ENCODE results near the gene CYBRD1. TPM values are rescaled to one million over a fixed set of nuclear protein-coding genes. Genes with fewer than 3 reads are reported as not detected.

The CYBRD1 gene
- total RNA-seq, 1 donor from 2014 or later: 226 TPM

GRCh38 chr2:171553858-171554257 lies 31.6 kb downstream of the CYBRD1 start:
- H3K36me3 ChIP-seq: peaks cover 0 to 22% of the 10 kb centered on the region in 2 donors
- no peak overlapping the region for H3K27ac ChIP-seq
- TF ChIP-seq POLR2A (IDR thresholded peaks at IDR 0.05) (no peak), POLR2AphosphoS5 (IDR thresholded peaks at IDR 0.05; ENCODE audit: insufficient read depth in 1 of 2, low read depth in 1 of 2) (no peak)
- TF ChIP-seq, protein P1, sequence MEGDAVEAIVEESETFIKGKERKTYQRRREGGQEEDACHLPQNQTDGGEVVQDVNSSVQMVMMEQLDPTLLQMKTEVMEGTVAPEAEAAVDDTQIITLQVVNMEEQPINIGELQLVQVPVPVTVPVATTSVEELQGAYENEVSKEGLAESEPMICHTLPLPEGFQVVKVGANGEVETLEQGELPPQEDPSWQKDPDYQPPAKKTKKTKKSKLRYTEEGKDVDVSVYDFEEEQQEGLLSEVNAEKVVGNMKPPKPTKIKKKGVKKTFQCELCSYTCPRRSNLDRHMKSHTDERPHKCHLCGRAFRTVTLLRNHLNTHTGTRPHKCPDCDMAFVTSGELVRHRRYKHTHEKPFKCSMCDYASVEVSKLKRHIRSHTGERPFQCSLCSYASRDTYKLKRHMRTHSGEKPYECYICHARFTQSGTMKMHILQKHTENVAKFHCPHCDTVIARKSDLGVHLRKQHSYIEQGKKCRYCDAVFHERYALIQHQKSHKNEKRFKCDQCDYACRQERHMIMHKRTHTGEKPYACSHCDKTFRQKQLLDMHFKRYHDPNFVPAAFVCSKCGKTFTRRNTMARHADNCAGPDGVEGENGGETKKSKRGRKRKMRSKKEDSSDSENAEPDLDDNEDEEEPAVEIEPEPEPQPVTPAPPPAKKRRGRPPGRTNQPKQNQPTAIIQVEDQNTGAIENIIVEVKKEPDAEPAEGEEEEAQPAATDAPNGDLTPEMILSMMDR (IDR thresholded peaks at IDR 0.05): no peak
- DNase-seq (ENCODE audit: extremely low spot score in 2 of 2): no peak
- H3K4me3 ChIP-seq: no peak overlapping the region
- no peaks in the 10 kb centered on the region for H3K4me1 ChIP-seq
- H3K27me3 ChIP-seq: no peaks in the 10 kb centered on the region
- no peaks in the 10 kb centered on the region for H3K9me3 ChIP-seq
- intact Hi-C loops (cut with DNase I): no loop called here

- H3K36me3 ChIP-seq: peaks cover 0 to 22% of the 10 kb centered on the region in 2 donors
- no peaks in the 10 kb centered on the region for H3K27me3 ChIP-seq
- no peaks in the 10 kb centered on the region for H3K4me1 ChIP-seq
- intact Hi-C loops (cut with DNase I): no loop called here
- no peak for TF ChIP-seq POLR2A (IDR thresholded peaks at IDR 0.05)
- no peak for TF ChIP-seq POLR2AphosphoS5 (IDR thresholded peaks at IDR 0.05; ENCODE audit: insufficient read depth in 1 of 2, low read depth in 1 of 2)
- TF ChIP-seq, protein P1 (IDR thresholded peaks at IDR 0.05): no peak
- DNase-seq (ENCODE audit: extremely low spot score in 2 of 2): no peak
- H3K4me3 ChIP-seq: no peak overlapping the region
- H3K27ac ChIP-seq: no peak overlapping the region
- H3K9me3 ChIP-seq: no peaks in the 10 kb centered on the region
Measured at GRCh38 chr2:171554991-171555615, 32.8 kb downstream of the CYBRD1 start.

DNA sequence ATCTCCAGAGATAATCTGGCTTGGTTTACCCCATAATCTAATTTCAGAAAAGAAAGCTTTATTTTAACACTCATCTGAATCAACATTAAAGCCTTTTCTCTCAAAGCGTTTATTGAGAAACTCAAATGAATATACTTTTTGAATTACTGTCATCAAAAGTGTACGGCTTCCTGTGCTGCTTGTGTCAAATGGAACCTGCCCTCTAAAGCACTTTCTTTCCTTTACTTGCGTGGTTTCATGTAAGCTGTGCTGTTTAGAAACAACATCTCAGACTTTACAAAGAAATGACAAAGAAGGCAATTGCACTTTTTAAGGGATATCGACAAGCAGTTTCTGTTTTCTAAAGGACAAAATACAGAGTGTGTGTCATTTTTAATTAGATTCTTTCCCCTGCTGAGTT lies 35.1 kb downstream of the CYBRD1 start:
- TF ChIP-seq, protein P1 (IDR thresholded peaks at IDR 0.05): no peak
- TF ChIP-seq POLR2AphosphoS5 (IDR thresholded peaks at IDR 0.05; ENCODE audit: insufficient read depth in 1 of 2, low read depth in 1 of 2) (no peak), POLR2A (IDR thresholded peaks at IDR 0.05) (no peak)
- Histone ChIP-seq H3K4me1 (no peaks in the 10 kb centered on the region), H3K27ac (no peak overlapping the region), H3K4me3 (no peak overlapping the region), H3K9me3 (no peaks in the 10 kb centered on the region), H3K27me3 (no peaks in the 10 kb centered on the region), H3K36me3 (peaks cover 0 to 22% of the 10 kb centered on the region in 2 donors)
- intact Hi-C loops (cut with DNase I): no loop called here
- DNase-seq (ENCODE audit: extremely low spot score in 2 of 2): no peak

GRCh38 chr2:171563301-171563700 lies 41.0 kb downstream of the CYBRD1 start:
- Histone ChIP-seq H3K36me3 (no peaks in the 10 kb centered on the region), H3K27ac (no peak overlapping the region), H3K4me1 (no peaks in the 10 kb centered on the region), H3K27me3 (no peaks in the 10 kb centered on the region), H3K4me3 (no peak overlapping the region), H3K9me3 (no peaks in the 10 kb centered on the region)
- TF ChIP-seq POLR2AphosphoS5 (IDR thresholded peaks at IDR 0.05; ENCODE audit: insufficient read depth in 1 of 2, low read depth in 1 of 2): no peak
- TF ChIP-seq, protein P1 (IDR thresholded peaks at IDR 0.05): no peak
- no peak for TF ChIP-seq POLR2A (IDR thresholded peaks at IDR 0.05)
- no peak for DNase-seq (ENCODE audit: extremely low spot score in 2 of 2)
- intact Hi-C loops (cut with DNase I): no loop called here

DNA sequence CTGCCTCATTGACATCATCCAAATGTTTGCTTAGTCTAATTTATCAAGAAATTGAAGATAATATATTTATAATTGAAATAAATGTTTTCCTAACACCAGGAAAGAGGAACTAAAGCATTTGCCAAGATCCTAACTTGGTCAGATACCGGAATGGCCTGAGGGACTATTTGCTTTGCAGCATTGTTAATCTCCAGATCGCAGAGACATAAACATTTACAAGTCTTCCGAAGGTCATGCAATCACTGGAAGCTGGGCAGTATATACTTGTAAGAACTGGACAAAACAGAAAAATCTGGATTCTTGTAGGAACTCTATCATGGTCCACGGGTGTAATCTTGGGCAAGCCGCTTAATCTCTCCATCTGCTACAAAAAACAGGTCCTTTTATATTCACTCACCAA lies 42.2 kb downstream of the CYBRD1 start:
- no peaks in the 10 kb centered on the region for H3K27me3 ChIP-seq
- DNase-seq (ENCODE audit: extremely low spot score in 2 of 2): peak in 1 of 2 donors; percentile 25
- H3K27ac ChIP-seq: no peak overlapping the region
- no peak overlapping the region for H3K4me3 ChIP-seq
- intact Hi-C loops (cut with DNase I): no loop called here
- TF ChIP-seq POLR2A (IDR thresholded peaks at IDR 0.05) (no peak), POLR2AphosphoS5 (IDR thresholded peaks at IDR 0.05; ENCODE audit: insufficient read depth in 1 of 2, low read depth in 1 of 2) (no peak)
- TF ChIP-seq, protein P1 (IDR thresholded peaks at IDR 0.05): no peak
- no peaks in the 10 kb centered on the region for H3K4me1 ChIP-seq
- H3K9me3 ChIP-seq: no peaks in the 10 kb centered on the region
- no peaks in the 10 kb centered on the region for H3K36me3 ChIP-seq
